ENCODE results near the gene CALCR.

Gene CALCR

DNA sequence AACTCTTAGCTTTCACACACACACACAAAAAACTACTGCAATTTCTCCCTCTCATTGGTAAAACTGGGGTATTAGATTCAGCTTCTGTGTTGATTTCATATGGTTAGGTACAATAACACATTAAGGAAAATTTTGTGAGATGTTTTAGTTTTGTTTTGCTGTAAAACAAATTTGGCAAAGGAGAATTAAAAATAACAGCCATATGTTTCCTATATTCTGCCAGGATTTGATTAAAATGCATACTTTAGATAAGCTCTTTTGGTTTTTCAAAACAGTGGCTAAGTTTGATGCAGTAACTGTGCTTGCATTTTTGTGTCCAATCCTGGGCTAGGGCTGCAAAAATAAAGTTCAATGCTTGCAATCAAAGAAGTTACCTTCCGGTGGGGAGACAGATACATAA lies 126.3 kb downstream of the CALCR start:
- no peak for DNase-seq (ENCODE audit: low read depth in 2 of 2)

DNA sequence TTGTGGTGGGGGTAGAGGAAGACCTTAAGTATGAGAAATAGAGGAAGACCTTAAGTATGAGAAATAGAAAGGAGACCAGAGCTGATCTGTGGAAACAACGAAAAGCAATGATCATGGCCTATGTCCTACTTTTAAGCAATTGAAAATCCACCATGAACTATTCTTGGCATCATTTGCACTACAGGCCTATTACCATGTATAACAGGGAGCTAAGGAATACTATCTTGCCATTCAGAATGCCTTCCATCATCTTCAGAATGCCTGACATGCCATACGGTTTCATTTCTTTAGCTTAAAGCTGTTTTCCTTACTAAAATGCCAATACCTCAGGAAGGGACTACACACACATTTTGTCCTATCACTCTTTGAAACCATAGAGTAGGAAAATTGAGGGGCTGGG lies 127.0 kb downstream of the CALCR start:
- DNase-seq (ENCODE audit: low read depth in 2 of 2): no peak

DNA sequence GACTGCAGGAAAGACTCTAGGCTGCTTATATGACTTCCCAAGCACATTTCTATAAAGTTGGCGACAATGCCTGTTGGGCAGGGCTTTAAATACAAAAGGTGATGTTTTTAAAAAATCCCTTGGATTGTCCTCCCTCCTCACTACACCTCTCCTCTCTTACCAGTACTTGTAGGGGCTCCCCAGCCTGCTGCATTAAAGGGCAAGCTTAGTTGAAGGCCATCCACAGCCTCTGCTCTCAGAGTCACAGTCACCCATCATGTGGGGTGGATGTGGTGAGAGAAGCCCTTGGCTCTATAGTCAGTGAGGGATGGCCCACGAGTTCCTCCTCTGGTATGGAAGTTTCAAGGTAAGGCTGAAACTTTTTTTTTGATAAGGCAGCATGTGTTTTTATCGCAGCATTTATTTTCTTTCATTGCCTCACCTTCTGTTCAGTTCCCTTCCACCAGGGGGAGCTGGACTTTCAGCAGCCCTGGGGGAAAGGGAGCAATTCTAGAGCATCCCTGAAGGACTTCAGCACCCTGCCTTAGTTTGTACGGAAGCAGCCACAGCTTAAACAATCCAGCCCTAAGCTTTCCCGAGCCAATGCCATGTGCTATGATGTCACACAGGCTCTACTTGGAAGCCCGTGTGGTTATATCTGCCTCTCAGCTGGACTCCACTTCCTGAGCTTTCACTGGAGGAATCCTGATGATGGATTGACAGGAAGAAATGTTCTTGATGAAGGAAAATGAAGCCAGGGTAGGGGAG lies 131.9 kb downstream of the CALCR start:
- DNase-seq (ENCODE audit: low read depth in 2 of 2): no peak

DNA sequence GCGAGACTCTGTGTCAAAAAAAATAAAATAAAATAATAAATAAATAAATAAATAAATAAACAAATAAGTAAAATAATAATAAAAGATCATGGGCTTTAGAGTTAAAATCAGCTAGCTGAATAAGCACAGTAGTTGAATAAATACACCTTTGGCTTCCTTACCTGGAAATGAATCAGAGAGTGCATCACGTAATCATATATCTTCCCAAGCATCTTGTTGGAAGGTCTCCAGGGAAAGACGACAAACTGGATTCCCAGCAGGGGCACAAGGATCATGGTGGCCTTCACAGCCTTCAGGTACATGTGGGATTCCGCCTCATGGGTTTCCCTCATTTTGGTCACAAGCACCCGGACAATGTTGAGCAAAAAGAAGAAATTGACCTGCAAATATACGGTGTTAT lies 138.7 kb downstream of the CALCR start:
- DNase-seq (ENCODE audit: low read depth in 2 of 2): no peak

DNA sequence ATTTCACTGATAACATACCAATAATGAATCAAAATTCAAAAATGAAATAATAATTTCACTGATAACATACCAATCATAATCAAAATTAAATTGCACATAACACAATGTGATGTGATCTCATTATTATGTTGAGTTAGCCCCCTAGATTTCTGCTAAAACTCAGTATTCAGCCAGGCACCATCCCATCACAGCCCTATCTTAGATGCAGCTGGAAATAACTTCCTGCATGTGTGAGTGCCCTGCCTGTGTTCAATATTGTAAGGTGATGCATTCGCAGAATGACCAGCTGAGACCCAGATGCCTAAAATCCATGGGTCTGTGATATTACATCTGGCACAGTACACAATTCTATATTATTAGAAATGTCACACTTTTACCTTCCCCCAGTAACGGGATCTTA lies 142.4 kb downstream of the CALCR start:
- DNase-seq (ENCODE audit: low read depth in 2 of 2): no peak

DNA sequence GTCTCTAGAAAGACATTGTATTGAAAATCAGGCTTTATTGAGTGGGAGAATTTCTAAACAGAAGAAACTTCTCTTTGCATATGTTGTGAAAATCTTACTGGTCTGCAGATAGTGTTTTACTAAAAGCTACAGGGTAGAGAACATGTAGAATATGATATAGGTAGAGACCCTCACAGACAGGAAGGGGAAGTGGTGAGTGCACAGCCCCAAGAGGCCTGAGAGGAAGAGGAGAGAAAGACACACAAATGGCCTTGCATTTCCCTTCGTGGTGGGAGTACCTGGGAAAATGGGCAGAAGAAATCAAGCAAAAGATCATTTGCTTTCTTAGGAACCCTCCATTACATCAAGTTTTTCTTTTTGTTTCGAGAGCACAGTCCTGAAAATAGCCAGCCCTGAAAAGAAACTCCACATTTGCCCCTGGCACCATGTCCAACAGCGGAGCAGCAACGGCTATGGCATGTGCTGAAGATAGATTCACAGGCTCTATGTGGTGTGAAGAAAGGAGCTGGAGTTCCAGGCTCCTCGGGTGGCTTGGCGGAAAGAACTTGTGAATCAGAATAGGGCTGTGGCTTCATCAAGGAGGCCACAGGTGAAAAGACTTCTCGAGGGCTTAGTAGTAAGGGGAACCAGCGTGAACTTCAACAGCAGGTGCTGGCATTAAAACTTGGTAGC lies 143.5 kb downstream of the CALCR start:
- no peak for DNase-seq (ENCODE audit: low read depth in 2 of 2)

DNA sequence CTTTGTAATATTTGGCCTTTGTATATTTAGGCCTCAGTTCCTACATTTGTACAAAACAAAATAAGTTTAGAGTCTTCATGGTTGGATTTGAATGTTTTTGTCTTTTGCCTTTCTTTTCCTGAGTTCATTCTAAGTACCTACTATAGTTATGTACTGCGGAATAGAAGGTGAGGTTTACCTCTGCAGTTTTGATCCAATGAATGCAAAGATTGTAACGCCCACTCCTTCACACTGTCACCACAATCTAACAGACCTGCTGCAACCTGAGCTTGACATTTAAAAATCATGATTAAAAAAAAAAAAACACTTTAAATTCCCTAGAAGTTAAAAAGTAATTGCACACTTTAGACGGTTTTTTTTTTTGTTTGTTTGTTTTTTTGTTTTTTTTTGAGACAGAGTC lies 145.0 kb downstream of the CALCR start:
- no peak for DNase-seq (ENCODE audit: low read depth in 2 of 2)

DNA sequence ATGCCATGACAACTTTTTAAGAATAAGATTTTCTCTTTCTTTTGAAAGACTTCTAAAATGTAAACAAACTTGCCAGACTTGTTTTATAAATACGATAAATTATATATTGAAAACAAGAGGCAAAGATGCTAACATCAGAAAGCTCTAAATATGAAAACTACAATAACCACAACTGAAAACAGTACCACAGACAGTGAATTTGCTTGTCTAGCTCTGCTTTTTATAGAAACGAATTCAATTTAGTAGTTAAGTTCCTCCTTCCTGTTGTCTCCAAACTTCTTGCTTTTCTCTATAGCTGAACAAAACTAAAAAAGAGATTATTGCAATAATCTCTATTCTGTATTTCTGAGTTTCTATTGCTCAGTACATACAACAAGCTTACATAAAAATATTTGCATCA lies 147.4 kb downstream of the CALCR start:
- DNase-seq (ENCODE audit: low read depth in 2 of 2): no peak

DNA sequence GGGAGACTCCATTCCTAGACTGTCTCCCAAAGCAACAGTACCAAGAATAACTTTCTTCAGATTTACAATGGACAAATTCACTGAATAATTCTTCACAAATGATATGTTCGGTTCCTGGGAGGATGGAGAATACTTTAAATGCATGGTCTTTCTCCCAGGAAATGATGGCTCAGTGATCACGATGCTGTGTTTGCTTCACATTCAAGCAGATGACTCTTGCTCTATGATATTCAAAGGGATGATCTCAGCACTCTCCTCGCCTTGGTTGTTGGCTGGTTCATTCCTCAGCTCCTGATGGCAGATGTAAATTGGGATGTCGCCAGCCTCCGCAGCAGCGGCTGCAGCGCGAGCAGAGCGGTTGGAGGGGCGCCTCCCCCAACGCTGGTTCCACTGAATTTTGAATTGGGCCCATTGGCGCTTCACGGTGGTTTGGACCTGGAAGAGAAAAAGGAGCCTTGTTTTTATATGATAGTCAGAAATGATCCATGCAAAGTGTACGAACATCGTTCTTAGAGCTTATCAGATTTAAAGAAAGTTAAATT lies 148.3 kb downstream of the CALCR start:
- no peak for DNase-seq (ENCODE audit: low read depth in 2 of 2)

DNA sequence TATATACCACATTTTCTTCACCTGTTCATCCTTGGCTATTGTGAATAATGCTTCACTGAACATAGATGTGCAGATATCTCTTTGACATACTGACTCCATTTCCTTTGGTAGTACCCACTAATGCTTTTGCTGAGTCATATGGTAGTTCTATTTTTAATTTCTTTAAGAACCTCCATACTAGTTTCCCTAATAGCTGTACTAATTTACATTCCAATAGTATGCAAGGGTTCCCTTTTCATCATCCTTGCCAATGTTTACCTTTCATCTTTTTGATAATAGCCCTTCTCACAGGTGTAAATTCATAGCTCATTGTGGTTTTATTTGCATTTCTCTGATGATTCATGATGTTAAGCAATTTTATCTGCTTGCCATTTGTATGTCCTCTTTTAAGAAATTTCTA lies 159.9 kb downstream of the CALCR start:
- DNase-seq (ENCODE audit: low read depth in 2 of 2): no peak

DNA sequence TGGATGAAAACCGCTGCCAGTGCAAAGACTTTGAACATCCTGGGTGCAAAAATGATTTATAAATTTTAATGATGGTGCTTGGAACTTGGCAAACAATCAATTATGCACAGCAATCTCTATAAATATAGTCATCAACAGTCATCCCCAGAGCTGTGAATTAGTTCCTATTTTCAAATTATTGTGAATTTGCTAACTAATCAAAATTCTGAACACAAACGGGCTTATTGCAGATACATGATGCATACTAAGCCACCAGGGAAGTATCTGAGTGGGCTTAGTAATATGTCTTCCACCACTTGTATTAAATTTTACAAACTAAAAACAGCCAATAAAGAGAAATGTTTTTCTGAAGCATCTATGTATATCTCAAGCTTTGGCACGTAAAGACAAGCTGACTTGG lies 165.2 kb downstream of the CALCR start:
- no peak for DNase-seq (ENCODE audit: low read depth in 2 of 2)

DNA sequence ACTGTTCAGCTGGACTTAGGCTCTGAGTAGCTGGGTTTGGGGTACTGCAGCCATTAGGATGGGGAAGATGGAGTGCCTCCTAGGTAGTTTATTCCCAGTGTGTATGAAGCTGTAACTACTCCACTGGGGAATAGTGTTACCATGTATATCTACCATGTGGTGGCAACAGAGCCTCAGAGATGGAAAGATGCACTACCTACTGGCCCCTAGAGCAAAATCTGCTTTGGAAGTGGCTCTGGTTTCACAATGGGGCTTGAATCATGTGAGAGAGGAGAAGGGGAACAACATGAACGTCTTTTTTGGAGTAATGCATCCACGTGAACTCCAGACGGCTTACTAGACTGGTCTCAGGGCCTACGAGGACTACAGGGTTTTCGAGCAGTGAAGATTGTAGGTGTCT lies 167.3 kb downstream of the CALCR start:
- no peak for DNase-seq (ENCODE audit: low read depth in 2 of 2)

DNA sequence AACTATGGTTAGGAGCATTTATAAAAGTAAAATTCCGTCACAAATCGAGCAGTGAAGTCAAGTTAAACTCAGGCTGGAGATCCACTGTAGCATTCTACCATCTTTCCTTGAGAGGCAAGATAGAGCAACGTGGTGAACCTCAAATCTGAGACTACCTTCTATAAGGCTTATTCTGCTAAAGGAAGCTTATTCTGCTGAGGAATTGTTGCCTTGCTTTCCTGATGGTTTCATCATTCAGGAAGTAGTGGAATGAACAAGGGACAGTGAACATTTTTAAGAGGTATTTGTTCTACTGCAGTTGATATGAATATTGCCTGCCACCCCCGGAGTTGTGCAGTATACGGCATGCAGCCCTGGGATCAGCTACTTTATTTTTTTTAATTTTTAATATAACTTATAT lies 171.6 kb downstream of the CALCR start:
- DNase-seq (ENCODE audit: low read depth in 2 of 2): no peak

DNA sequence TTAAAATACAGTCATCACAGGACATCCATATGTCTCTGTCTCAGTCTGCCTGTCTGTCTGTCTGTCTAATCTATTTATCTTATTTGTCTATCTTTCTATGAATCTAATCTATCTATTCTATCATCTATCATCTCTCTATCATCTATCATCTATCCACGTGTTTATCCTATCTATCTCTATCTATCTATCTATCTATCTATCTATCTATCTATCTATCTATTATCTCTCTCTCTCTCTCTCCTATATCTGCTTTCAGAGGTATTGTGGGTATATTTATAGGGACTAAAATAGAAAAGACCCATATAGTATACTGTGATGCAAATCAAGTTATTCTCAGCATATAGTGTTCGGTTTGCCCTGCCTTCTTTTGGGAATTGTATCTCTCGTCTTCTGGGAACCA lies 174.9 kb downstream of the CALCR start:
- DNase-seq (ENCODE audit: low read depth in 2 of 2): no peak

DNA sequence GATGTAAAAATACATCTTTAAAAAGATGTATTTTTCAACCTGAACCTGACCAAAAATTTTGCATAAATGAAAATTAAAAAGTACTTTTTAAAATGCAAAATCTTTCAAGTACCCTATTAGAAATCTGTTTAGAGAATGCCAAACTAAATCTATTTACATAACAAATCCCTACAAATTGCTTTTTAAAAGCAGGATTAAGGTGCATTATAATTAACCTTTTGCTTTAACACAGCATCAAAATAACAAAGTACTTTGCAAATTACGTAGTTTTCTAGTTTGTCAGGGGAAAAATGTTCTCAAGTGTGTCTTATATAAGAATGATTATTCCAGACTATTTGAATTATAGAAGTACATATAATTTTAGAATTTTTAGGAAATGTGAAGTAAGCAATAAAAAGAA lies 181.5 kb downstream of the CALCR start:
- no peak for DNase-seq (ENCODE audit: low read depth in 2 of 2)

DNA sequence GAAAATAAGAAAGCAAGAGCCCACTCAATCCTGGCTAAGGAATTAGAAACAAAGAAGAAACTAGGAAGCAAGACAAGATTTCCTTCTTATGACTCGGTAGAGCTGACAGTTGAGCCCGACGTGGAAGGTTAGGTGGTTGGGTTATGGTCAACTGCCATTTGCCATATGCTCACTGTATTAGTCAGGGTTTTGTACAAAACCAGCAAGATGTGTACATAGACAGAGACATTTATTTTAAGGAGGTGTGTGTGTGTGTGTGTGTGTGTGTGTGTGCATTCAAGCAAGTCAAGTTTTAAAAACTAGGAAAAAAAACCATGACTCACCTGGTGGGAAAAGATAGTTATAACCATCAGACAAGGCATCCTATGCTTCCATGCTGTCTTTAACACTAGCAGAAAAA lies 183.9 kb downstream of the CALCR start:
- DNase-seq (ENCODE audit: low read depth in 2 of 2): no peak

DNA sequence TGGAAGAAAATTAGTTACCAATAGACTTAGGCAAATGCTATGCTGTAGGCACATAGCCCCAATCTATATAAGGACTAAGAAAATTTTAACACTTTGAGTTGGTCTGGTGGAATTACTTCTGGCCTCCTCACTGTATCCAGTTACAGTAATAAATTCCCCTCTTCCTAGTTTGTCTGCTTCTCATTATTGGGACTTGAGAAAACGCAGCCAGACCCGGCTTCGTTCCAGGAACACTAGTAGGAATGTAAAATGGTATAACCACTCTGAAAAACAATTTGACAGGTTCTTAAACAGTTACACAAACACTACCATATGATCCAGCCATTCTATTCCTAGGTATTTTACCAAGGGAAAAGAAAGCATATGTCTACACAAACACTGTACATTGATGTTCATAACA lies 192.2 kb downstream of the CALCR start:
- no peak for DNase-seq (ENCODE audit: low read depth in 2 of 2)

DNA sequence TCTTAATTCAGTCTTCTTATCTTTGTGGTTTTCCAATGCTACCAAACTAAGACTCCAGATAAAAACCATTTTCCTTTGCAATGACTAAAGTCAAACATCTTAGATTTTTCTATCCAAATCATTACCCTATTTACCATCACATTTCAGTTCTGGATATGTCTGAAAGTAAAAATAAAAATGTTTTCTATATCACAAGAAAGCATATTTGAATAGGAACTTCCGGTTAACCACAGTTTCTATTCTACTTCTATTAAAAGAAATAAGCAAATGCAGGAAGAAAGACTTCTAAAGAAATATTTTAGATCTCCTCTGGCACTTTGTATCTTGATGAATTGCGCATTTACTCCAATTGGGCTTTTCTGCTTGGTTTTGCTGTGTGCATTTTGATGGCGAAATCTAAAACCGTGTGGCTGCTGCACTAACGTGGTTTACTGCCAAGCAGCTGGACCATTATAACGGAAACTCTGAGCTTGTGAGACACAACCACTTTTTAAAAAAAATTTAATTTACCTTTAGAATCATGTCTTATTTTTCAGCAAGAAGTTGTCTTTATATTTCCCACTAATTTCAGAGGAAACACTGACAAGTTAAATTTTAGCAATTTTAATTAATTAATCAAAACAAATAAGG lies 196.3 kb downstream of the CALCR start:
- no peak for DNase-seq (ENCODE audit: low read depth in 2 of 2)

DNA sequence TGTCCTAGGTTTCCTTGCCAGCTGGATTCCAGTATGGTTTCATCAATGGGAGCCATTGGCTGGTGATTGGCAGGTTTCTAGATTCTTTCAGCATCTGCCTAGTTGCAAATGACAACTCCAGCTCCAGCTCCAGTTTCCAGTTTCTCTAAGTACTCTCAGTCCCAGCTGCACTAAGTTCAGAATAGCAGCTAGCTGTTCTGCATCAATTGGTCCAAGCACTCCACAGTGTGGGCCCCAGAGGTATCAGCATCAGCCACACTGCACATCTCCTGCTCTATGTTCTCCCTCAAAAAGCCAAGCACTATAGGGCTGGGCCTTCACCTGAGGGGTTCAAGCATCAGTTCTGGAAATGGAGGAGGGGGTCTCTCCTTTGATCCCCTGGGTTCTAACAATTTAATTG lies 198.9 kb downstream of the CALCR start:
- no peak for DNase-seq (ENCODE audit: low read depth in 2 of 2)
